Measurements from ENCODE around the gene SPIN1. TPM values are rescaled to one million over a fixed set of nuclear protein-coding genes. Genes with fewer than 3 reads are reported as not detected.
A peak's percentile ranks its signal among the peaks of the same experiment; 100 is the strongest.
"Not testable (repeated sequence)": the region's sequence is repeated elsewhere in the genome, so short reads cannot be mapped to it uniquely, and the experiment has no call there.

Gene SPIN1
- 36.9 and 56.9 TPM in 2 replicates for total RNA-seq (2014; rRNA removed; shearing (Covaris generic))
- polyA plus RNA-seq (2015; cell fraction: cytosol; rRNA removed), result 44.5 and 63.5 TPM in 2 replicates
- 45.0 and 46.3 TPM in 2 replicates for polyA plus RNA-seq (2015; cell fraction: nucleus; rRNA removed)

GRCh38 chr9:88388203-88388885, at the start of gene SPIN1:
TSS of gene SPIN1 (plus strand) at chr9:88388444. CDS start at chr9:88426540, 38,096 bp downstream.
- DNase-seq (ENCODE audit: low read depth), result peak; percentile 17

DNA sequence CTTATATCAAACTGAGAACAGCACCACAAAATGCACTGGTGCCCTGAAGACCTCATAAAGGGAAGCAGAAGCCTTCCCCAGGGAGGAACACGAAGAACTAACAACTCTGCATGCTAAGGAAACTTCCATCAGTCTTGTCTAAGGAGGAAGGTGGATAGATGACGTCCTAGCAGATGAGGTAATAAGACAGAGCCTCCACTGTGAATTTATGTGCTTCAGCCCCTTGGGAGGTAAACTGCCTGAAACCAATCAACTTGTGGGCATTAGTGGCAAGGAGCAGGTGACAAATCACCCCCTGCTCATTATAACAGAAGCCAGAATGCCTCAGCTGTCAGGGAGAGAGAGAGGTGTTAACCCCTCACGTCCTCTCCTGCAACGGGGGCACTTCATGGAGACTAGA, 48.9 kb upstream of the SPIN1 start:
- no peak for DNase-seq (ENCODE audit: low read depth)

- DNase-seq (ENCODE audit: low read depth), result no peak
Observed at GRCh38 chr9:88342246-88342645, 46.0 kb upstream of the SPIN1 start.

DNA sequence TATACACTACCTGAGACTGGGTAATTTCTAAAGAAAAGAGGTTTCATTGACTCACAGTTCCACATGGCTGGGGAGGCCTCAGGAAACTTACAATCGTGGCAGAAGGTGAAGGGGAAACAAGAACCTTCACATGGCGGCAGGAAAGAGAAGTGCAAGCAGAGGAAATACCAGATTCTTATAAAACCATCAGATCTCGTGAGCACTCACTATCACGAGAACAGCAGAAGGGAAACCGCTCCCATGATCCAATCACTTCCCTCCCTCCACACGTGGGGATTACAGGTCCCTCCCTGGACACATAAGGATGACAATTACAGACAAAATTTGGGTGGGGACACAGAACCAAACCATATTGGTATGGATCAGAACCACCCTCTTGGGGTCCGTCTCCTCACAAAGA, 44.2 kb upstream of the SPIN1 start:
- no peak for DNase-seq (ENCODE audit: low read depth)

GRCh38 chr9:88350354-88350753, 37.9 kb upstream of the SPIN1 start:
- DNase-seq (ENCODE audit: low read depth), result not testable (repeated sequence)

GRCh38 chr9:88355166-88355565, 33.1 kb upstream of the SPIN1 start:
- peak; percentile 73 for DNase-seq (ENCODE audit: low read depth)

DNA sequence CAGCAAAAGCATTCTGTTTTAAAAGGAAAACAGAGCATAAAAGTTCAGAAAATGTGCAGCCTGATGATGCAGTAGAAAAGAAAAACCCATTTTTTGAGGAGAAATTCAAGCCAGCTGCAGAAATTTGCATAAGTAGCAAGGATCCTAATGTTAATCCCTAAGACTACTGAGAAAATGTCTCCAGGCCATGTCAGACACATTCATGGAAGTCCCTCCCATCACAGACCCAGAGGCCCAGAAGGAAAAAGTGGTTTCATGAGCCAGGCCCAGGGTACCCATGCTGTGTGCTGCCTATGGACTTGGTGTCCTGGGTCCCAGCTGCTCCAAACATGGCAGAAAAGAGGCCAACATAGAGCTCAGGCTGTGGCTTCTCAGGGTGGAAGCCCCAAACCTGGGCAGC, 31.0 kb upstream of the SPIN1 start:
- not testable (repeated sequence) for DNase-seq (ENCODE audit: low read depth)

- no peak for DNase-seq (ENCODE audit: low read depth)
Observed at GRCh38 chr9:88358723-88359122, 29.5 kb upstream of the SPIN1 start.

DNA sequence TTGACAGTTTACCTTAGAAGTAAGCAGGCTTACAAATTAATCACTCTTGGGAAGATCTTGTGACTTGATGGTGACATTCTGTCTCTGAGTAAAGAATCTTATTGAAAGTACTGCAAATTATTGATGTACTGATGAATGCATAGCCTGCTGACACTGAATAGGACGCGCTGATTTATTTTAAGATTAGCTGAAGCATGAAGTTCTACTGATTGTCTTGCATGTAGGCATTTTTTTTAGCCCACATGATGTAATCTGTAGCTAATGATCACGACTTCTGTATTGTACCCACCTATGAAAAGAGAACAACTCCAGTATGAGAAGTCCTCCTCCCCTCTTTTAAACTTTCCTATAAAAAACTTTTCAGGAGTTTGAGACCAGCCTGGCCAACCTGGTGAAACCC, 28.3 kb upstream of the SPIN1 start:
- DNase-seq (ENCODE audit: low read depth), result no peak

DNA sequence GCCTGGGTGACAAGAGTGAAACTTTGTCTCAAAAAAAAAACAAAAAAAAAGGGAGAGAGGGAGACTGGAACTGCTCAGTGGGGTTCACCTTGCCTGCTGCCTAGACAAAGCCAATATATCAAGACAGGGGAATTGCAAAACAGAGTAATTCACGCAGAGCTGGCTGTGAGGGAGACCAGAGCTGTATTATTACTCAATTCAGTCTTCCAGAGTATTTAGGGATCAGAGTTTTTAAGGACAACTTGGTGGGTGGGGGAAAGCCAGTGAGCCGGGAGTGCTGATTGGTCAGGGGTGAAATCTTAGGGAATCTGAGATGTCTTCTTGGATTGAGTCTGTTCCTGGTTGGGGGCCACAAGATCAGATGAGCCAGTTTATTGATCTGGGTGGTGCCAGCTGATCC, 25.6 kb upstream of the SPIN1 start:
- no peak for DNase-seq (ENCODE audit: low read depth)

- DNase-seq (ENCODE audit: low read depth), result no peak
Observed at GRCh38 chr9:88363661-88364060, 24.6 kb upstream of the SPIN1 start.

GRCh38 chr9:88364706-88365105, 23.5 kb upstream of the SPIN1 start:
- no peak for DNase-seq (ENCODE audit: low read depth)

DNA sequence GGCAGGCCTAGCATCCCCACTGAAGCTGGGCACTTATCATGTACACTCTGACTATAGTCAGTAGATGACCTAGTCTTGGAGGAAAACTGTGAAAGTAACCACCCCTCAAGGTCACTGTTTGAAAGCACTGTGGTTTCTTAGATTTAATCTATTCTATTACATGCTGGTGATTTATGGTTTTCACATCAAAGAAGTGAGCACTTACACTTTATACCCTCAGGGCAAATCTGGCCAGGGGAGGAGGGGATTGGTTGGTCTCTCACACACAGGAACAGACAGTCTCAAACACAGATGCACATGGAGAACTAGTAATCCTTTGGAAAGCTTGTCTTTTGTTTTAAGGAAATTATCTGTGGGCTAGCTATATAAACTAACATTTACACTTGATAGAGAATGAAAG, 17.9 kb upstream of the SPIN1 start:
- DNase-seq (ENCODE audit: low read depth), result no peak

- no peak for DNase-seq (ENCODE audit: low read depth)
Observed at GRCh38 chr9:88372103-88372654, 16.1 kb upstream of the SPIN1 start.

DNA sequence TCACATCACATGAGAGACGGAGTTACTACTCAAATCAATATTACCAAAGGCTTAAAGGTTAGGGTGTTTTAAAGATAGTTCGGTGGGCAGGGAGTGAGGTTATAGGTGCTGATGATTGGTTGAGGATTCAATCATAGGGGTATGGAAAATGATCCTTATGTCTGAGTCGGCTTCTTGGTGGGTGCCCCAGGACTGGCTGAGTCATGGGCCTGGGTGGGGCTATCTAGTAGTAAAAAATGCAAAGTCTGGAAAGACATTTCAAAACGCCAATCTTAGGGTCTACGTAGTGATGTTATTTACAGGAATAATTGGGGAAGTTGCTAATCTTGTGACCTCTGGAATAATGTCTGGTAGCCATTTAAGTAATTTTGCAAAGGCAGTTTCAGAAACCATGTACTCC, 15.2 kb upstream of the SPIN1 start:
- no peak for DNase-seq (ENCODE audit: low read depth)

DNA sequence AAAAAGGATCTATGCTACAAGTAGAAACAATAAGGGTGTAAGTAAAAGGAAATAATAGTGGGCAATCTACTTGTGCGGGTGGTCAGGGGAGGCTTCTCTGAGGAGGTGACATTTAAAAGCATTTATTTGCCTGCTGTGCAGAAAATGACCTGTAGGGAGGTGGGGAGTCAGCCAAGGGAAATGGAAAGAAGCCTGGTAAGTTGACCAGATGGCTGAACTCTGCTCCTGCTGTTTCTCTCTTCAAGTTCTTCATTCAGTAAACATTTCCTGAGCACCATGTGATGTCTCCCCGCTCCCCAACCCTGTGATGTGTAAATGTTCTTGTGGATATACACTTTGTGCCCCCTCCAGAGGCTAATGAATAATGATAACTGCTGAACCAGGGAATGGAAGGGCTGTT, 9.9 kb upstream of the SPIN1 start:
- no peak for DNase-seq (ENCODE audit: low read depth)

DNA sequence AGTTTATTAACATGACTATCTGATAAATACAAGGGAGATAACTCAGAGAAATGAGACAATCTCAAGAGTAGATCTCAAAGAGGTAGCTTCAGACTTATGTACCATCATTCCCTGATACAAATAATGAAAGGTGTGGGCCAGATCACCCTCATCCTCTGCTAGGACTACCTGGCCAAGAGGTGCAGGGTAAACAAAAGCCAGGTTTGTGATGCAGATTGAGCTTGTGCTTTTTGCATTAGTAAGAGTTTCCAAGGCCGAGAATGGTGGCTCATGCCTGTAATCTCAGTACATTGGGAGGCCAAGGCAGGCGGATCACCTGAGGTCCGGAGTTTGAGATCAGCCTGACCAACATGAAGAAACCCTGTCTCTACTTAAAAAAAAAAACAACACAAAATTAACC, 8.9 kb upstream of the SPIN1 start:
- no peak for DNase-seq (ENCODE audit: low read depth)

- DNase-seq (ENCODE audit: low read depth), result no peak
Observed at GRCh38 chr9:88380118-88380517, 8.1 kb upstream of the SPIN1 start.

GRCh38 chr9:88381322-88381721, 6.9 kb upstream of the SPIN1 start:
- DNase-seq (ENCODE audit: low read depth), result not testable (repeated sequence)

- DNase-seq (ENCODE audit: low read depth), result no peak
Observed at GRCh38 chr9:88383176-88383575, 5.1 kb upstream of the SPIN1 start.

GRCh38 chr9:88386137-88386536, 2.1 kb upstream of the SPIN1 start:
- DNase-seq (ENCODE audit: low read depth), result not testable (repeated sequence)

DNA sequence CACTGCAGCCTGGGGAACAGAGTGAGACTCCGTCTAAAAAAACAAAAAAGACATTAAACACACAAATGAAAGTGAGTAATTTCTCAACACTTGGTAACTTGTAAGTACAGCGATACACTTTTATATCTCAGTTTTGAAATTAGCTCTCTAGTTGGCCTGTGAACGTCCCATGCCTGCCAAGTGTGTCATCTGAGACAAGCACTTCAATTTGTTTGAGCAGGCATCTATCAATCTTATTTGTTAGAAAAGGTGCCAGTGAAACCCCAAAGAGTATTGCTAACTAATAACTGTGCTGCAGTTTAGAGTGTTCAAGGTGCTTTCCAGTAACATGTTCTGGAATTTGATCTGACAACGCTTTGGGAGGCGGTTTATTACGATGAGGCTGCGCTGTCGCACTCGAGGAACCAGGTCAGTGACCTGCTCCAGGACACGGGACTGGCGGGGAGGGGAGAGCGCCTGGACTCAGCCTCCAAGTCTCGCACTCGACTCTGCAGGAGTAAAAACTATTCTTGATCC, 1.1 kb upstream of the SPIN1 start:
- no peak for DNase-seq (ENCODE audit: low read depth)

All from HT1080 (cell line).